ENCODE data around the gene STIMATE. TPM values are rescaled to one million over a fixed set of nuclear protein-coding genes. Genes with fewer than 3 reads are reported as not detected.

Gene STIMATE
- polyA plus RNA-seq, 10 donors: 6.8 to 11.3 (median 8.2) TPM

GRCh38 chr3:52793702-52794611 lies 103.4 kb downstream of the STIMATE start:
- DNase-seq: peak in 1 of 3 donors; percentile 25

- peak in 1 of 3 donors; percentile 35 for DNase-seq
These were observed 104.2 kb downstream of the STIMATE start for GRCh38 chr3:52792961-52793695.

- no peak for DNase-seq
These were observed 104.9 kb downstream of the STIMATE start for GRCh38 chr3:52792413-52792812.

- DNase-seq: no peak
These were observed 105.4 kb downstream of the STIMATE start for GRCh38 chr3:52791928-52792327.

- no peak for DNase-seq
These were observed 106.0 kb downstream of the STIMATE start for GRCh38 chr3:52791366-52791765.

GRCh38 chr3:52790741-52791140 lies 106.6 kb downstream of the STIMATE start:
- no peak for DNase-seq

GRCh38 chr3:52790337-52790736 lies 107.0 kb downstream of the STIMATE start:
- DNase-seq: no peak

- DNase-seq: no peak
These were observed 107.7 kb downstream of the STIMATE start for GRCh38 chr3:52789746-52790040.

- DNase-seq: no peak
These were observed 108.2 kb downstream of the STIMATE start for GRCh38 chr3:52788890-52789745.

- no peak for DNase-seq
These were observed 109.4 kb downstream of the STIMATE start for GRCh38 chr3:52787672-52788625.

- DNase-seq: no peak
These were observed 110.1 kb downstream of the STIMATE start for GRCh38 chr3:52787246-52787645.

Other genes with a start within 250 kb of the STIMATE start
- 10 to 100 TPM; 38.1 to 62.2 (median 46.3) TPM for gene PBRM1, start 211.6 kb downstream of the STIMATE start, polyA plus RNA-seq (ENCODE audit: insufficient read length in 10 of 10)
- gene GNL3, start 211.5 kb downstream of the STIMATE start, polyA plus RNA-seq (ENCODE audit: insufficient read length in 10 of 10): 100 to 1,000 TPM in 1 of 10 donors, 10 to 100 TPM in 9; 79.4 to 101 (median 86.5) TPM
- 100 to 1,000 TPM in 1 of 10 donors, 10 to 100 TPM in 9; 72.0 to 105 (median 84.0) TPM for gene GLT8D1, start 191.8 kb downstream of the STIMATE start, polyA plus RNA-seq (ENCODE audit: insufficient read length in 10 of 10)
- 100 to 1,000 TPM in 1 of 10 donors, 10 to 100 TPM in 9; 76.8 to 100 (median 87.9) TPM for gene SPCS1, start 191.4 kb downstream of the STIMATE start, polyA plus RNA-seq (ENCODE audit: insufficient read length in 10 of 10)
- 10 to 100 TPM in 8 of 10 donors, 1 to 10 TPM in 2; 8.6 to 13.6 (median 11.0) TPM for gene NEK4, start 126.6 kb downstream of the STIMATE start, polyA plus RNA-seq (ENCODE audit: insufficient read length in 10 of 10)
- gene ITIH1, start 119.9 kb downstream of the STIMATE start, polyA plus RNA-seq (ENCODE audit: insufficient read length in 10 of 10): under 1 TPM in 3 of 10 donors, not detected in 7; 0.19 to 0.92 (median 0.33) TPM
- 1 to 10 TPM in 8 of 10 donors, under 1 TPM in 2; 0.59 to 2.4 (median 1.4) TPM for gene ITIH3, start 102.8 kb downstream of the STIMATE start, polyA plus RNA-seq (ENCODE audit: insufficient read length in 10 of 10)
- gene ITIH4, start 66.9 kb downstream of the STIMATE start, polyA plus RNA-seq (ENCODE audit: insufficient read length in 10 of 10): 10 to 100 TPM in 8 of 10 donors, 1 to 10 TPM in 2; 8.0 to 35.5 (median 19.9) TPM
- gene MUSTN1, start 62.5 kb downstream of the STIMATE start, polyA plus RNA-seq (ENCODE audit: insufficient read length in 10 of 10): 100 to 1,000 TPM in 7 of 10 donors, 10 to 100 TPM in 3; 86.2 to 170 (median 110) TPM
- gene SFMBT1, start 148.5 kb upstream of the STIMATE start, polyA plus RNA-seq (ENCODE audit: insufficient read length in 10 of 10): 1 to 10 TPM; 5.4 to 9.4 (median 6.9) TPM
- 10 to 100 TPM in 9 of 10 donors, 1 to 10 TPM in 1; 9.5 to 15.7 (median 12.3) TPM for gene RFT1, start 232.9 kb upstream of the STIMATE start, polyA plus RNA-seq (ENCODE audit: insufficient read length in 10 of 10)